OCI-LY1 (cell line): ENCODE results near the gene FOXK2.

Source experiments
- CTCF ChIP-seq: fragments of 200-600 bp; sonication (generic), shearing (Covaris generic); IDR thresholded peaks from 2 replicates; pipeline ENCODE4 v1.5.1; 2017; ENCODE audit warnings: mild to moderate bottlenecking, antibody characterized with exemption, low read length, moderate library complexity, mixed read lengths
- EZH2 ChIP-seq: fragments of 200-600 bp; sonication (generic), shearing (Covaris generic); IDR thresholded peaks from 2 replicates; pipeline ENCODE4 v1.8.0; 2017; ENCODE audit warnings: borderline replicate concordance, mixed run types, mild to moderate bottlenecking, antibody characterized with exemption, low read length, moderate library complexity, mixed read lengths

- TF ChIP-seq CTCF (no peak), EZH2 (no peak)
These were observed 131.2 kb downstream of the FOXK2 start for GRCh38 chr17:82650723-82651122.
